ENCODE results near the gene RAB30. TPM values are rescaled to one million over a fixed set of nuclear protein-coding genes. Genes with fewer than 3 reads are reported as not detected.
A peak's percentile ranks its signal among the peaks of the same experiment; 100 is the strongest.

RAB30 gene
- total RNA-seq, 1 donor from 2014 or later: 3.7 TPM

DNA sequence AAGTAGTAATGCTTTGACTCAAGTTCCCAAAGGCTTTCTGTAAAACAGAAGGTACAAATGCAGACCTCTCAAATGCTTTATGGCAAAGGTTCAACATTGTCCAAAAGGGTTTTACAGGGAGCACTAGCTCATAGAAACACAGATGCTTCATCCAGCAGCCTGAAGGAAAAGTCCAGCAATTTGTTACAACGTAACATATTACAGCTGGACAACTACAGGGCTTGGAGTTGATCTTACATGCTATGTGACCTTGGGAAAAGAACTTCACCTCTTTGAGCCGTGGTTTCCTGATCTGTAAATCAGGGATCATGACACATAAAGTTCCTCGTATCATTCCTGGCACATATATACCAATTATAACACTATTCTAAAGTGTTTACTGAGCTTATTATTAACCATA, 85.3 kb downstream of the RAB30 start:
- DNase-seq (ENCODE audit: low read depth) (no peak), FAIRE-seq (no peak)
- TF ChIP-seq, protein P1, sequence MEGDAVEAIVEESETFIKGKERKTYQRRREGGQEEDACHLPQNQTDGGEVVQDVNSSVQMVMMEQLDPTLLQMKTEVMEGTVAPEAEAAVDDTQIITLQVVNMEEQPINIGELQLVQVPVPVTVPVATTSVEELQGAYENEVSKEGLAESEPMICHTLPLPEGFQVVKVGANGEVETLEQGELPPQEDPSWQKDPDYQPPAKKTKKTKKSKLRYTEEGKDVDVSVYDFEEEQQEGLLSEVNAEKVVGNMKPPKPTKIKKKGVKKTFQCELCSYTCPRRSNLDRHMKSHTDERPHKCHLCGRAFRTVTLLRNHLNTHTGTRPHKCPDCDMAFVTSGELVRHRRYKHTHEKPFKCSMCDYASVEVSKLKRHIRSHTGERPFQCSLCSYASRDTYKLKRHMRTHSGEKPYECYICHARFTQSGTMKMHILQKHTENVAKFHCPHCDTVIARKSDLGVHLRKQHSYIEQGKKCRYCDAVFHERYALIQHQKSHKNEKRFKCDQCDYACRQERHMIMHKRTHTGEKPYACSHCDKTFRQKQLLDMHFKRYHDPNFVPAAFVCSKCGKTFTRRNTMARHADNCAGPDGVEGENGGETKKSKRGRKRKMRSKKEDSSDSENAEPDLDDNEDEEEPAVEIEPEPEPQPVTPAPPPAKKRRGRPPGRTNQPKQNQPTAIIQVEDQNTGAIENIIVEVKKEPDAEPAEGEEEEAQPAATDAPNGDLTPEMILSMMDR (IDR thresholded peaks at IDR 0.05; ENCODE audit: insufficient read depth, low read length, severe bottlenecking): no peak
- Histone ChIP-seq H3K27me3 (ENCODE audit: control insufficient read depth, insufficient read depth, low read length) (no peaks in the 10 kb centered on the region), H3K4me3 (ENCODE audit: low read depth, low read length) (no peak overlapping the region), H3K36me3 (ENCODE audit: control insufficient read depth, insufficient read depth, low read length) (peaks cover 6% of the 10 kb centered on the region)

DNA sequence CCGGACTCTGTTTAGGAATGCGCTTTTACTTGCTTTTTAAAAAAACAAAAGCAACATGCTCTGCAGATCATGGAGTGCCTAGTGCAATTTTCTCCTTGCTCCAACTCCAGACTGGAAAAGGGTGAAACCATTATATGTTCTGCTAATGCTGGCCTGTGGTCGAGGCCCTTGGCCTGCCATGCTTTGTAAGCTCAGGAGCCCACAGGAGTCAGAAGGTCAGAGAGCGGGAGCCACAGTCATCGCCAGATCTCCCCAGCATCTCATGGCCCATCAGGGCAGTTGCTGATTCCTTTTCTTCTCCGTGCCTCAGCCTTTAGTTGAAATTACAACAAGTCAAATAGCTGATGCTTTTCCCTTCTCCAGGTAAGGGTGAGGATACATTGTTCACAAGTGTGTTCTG, 89.8 kb downstream of the RAB30 start:
- TF ChIP-seq, protein P1 (IDR thresholded peaks at IDR 0.05; ENCODE audit: insufficient read depth, low read length, severe bottlenecking): no peak
- DNase-seq (ENCODE audit: low read depth) (no peak), FAIRE-seq (no peak)
- Histone ChIP-seq H3K27me3 (ENCODE audit: control insufficient read depth, insufficient read depth, low read length) (no peaks in the 10 kb centered on the region), H3K36me3 (ENCODE audit: control insufficient read depth, insufficient read depth, low read length) (peaks cover 4% of the 10 kb centered on the region), H3K4me3 (ENCODE audit: low read depth, low read length) (no peak overlapping the region)

DNA sequence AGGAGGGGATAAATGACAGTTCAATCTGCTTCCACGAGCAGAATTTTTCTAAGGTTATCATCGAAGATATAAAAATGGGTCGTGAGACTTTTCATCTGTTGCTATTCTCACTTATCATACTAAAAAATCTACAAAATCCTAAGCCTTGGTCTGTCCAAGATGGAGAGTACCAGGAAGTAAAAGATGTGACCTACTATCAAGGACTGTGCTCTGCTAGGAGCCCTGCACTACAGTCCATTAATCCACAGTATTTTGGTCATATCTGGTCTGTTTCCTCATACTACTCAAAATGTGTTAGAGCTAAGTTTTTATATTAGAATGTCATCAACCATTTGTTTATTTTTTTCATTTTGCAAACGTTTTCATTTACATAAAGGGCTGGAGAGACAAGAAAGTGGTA, 90.8 kb downstream of the RAB30 start:
- Histone ChIP-seq H3K4me3 (ENCODE audit: low read depth, low read length) (no peak overlapping the region), H3K27me3 (ENCODE audit: control insufficient read depth, insufficient read depth, low read length) (no peaks in the 10 kb centered on the region), H3K36me3 (ENCODE audit: control insufficient read depth, insufficient read depth, low read length) (peaks cover 4% of the 10 kb centered on the region)
- DNase-seq (ENCODE audit: low read depth) (no peak), FAIRE-seq (no peak)
- TF ChIP-seq, protein P1 (IDR thresholded peaks at IDR 0.05; ENCODE audit: insufficient read depth, low read length, severe bottlenecking): no peak

DNA sequence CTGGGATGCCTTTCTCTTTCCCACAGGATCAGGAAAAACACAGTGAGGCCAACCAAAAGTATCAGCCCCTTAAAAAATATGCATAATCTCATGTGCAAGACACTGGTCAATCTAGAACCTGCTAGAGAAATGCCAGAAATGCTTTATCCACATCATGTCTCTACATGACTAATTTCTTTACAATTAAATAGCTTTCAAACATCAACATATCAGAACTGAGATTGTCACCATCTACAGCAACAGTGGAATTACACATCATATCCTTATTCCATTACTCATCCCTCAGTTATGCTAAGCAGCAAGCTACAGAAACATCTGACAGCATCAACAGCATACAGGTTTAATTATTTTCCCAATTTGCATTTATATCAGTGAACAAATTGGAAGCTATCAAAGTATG, 91.4 kb downstream of the RAB30 start:
- TF ChIP-seq, protein P1 (IDR thresholded peaks at IDR 0.05; ENCODE audit: insufficient read depth, low read length, severe bottlenecking): no peak
- Histone ChIP-seq H3K36me3 (ENCODE audit: control insufficient read depth, insufficient read depth, low read length) (peaks cover 4% of the 10 kb centered on the region), H3K4me3 (ENCODE audit: low read depth, low read length) (no peak overlapping the region), H3K27me3 (ENCODE audit: control insufficient read depth, insufficient read depth, low read length) (no peaks in the 10 kb centered on the region)
- DNase-seq (ENCODE audit: low read depth) (peak; percentile 94), FAIRE-seq (no peak)

DNA sequence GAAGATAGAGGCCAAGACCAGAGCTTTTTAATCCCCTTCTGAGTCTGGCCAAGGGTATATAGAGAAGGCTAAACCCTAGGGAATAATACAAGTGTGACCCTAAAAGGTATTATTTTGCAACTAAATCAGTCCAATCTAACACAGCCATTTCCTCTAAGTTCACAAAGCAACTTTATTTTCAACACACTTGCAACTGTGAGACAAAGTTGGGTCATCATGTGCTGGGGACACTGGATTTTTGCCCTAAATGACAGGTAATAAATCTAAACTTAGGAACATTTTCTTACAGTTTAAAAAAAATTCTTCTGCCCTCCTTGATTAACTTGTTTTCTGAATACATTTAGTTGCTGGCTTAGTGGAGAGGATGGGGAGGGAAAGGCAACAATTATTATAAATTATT, 91.9 kb downstream of the RAB30 start:
- TF ChIP-seq, protein P1 (IDR thresholded peaks at IDR 0.05; ENCODE audit: insufficient read depth, low read length, severe bottlenecking): no peak
- Histone ChIP-seq H3K27me3 (ENCODE audit: control insufficient read depth, insufficient read depth, low read length) (no peaks in the 10 kb centered on the region), H3K36me3 (ENCODE audit: control insufficient read depth, insufficient read depth, low read length) (peaks cover 4% of the 10 kb centered on the region), H3K4me3 (ENCODE audit: low read depth, low read length) (no peak overlapping the region)
- DNase-seq (ENCODE audit: low read depth) (no peak), FAIRE-seq (no peak)

DNA sequence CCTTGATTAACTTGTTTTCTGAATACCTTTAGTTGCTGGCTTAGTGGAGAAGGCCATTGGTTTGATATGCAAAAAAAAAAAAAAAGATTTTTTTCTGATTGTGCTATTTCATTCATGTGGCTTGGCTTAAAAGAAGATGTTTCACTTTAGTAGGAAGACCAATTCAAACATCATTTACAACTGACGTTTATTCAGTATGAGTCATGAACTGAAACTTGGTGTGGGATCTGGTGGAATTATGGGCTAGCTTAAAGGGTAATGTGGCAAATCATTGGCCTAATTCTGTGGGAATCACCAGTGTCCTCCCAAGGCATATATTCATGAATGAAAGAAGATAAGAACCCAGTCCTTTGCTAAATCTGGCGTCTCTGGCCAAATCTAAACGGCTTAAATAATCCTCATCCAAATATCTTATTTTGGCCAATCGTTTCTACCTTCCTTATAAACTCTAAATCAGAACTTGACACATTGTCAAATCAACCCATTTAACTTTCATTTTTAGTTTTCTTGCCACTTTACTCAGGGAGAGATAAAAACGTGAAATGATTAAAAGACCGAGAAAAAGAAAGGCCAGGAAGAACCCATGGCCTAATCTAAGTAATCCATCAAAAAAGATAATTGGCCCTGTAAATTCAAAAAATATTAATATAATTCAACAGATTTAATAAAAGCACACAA, 93.1 kb downstream of the RAB30 start:
- Histone ChIP-seq H3K27me3 (ENCODE audit: control insufficient read depth, insufficient read depth, low read length) (no peaks in the 10 kb centered on the region), H3K4me3 (ENCODE audit: low read depth, low read length) (no peak overlapping the region), H3K36me3 (ENCODE audit: control insufficient read depth, insufficient read depth, low read length) (peaks cover 2% of the 10 kb centered on the region)
- peak; percentile 86 for DNase-seq (ENCODE audit: low read depth)
- FAIRE-seq: no peak
- TF ChIP-seq, protein P1 (IDR thresholded peaks at IDR 0.05; ENCODE audit: insufficient read depth, low read length, severe bottlenecking): no peak
